ENCODE measurements around the gene ASH1L.
"Not testable (repeated sequence)": the region's sequence is repeated elsewhere in the genome, so short reads cannot be mapped to it uniquely, and the experiment has no call there.

The ASH1L gene

DNA sequence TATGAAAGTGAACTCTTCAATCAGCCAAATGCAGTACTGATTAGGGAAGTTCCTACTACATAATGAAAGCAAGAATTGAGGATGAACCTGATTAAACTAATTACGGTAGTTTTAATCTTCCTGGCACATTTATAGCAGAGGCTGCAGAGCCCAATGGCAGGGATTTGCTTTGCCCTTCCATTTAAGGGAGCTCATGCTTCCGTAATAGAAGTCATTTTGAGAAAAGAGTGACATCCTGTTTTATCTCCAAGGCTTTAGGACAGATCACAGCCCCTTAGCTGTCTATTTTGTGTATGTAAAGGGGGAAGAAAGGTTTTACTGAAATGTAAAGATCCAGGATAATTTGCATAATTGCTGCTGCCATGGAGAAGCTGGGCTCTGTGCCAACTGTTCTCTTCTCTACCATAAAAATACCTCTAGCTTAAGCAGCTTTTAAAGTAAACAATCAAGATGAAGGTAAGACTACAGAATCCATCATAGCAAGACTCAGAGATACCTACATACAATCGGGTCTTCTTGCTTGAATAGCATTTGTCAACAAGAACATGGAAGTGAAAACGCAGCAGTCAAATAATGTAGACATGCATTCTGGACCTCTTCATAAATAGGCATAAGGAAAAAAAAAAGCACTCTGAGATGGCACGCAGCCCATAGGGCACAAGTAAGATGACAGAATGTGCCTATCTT lies 62.5 kb downstream of the ASH1L start:
- peak; percentile 64 for DNase-seq (ENCODE audit: low read depth)
- TF ChIP-seq, protein P1, sequence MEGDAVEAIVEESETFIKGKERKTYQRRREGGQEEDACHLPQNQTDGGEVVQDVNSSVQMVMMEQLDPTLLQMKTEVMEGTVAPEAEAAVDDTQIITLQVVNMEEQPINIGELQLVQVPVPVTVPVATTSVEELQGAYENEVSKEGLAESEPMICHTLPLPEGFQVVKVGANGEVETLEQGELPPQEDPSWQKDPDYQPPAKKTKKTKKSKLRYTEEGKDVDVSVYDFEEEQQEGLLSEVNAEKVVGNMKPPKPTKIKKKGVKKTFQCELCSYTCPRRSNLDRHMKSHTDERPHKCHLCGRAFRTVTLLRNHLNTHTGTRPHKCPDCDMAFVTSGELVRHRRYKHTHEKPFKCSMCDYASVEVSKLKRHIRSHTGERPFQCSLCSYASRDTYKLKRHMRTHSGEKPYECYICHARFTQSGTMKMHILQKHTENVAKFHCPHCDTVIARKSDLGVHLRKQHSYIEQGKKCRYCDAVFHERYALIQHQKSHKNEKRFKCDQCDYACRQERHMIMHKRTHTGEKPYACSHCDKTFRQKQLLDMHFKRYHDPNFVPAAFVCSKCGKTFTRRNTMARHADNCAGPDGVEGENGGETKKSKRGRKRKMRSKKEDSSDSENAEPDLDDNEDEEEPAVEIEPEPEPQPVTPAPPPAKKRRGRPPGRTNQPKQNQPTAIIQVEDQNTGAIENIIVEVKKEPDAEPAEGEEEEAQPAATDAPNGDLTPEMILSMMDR (IDR thresholded peaks at IDR 0.05; ENCODE audit: insufficient read depth, low read depth, low read length, missing control alignments): no peak
- H3K4me3 ChIP-seq (ENCODE audit: low read depth, low read length): peak overlapping the region; percentile 35

DNA sequence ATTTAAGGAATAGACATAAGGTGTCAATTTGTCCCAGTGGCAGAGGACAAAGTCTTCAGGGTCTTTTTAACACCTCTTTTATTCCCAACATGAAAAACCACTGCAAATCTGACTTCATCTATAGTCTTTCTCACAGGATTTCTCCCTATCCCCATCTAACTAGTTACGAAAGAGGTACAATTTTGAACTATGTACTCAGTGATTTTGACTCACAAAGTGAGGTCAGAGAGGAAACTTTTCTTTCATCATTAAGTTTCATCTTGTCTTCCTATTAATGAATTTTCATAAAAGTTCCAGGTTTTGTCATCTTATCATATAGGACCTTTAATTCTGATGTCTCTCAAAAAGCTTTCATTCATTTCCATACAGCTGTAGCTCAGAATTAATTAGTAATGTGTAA lies 63.3 kb downstream of the ASH1L start:
- TF ChIP-seq, protein P1 (IDR thresholded peaks at IDR 0.05; ENCODE audit: insufficient read depth, low read depth, low read length, missing control alignments): no peak
- no peak overlapping the region for H3K4me3 ChIP-seq (ENCODE audit: low read depth, low read length)
- DNase-seq (ENCODE audit: low read depth): no peak

DNA sequence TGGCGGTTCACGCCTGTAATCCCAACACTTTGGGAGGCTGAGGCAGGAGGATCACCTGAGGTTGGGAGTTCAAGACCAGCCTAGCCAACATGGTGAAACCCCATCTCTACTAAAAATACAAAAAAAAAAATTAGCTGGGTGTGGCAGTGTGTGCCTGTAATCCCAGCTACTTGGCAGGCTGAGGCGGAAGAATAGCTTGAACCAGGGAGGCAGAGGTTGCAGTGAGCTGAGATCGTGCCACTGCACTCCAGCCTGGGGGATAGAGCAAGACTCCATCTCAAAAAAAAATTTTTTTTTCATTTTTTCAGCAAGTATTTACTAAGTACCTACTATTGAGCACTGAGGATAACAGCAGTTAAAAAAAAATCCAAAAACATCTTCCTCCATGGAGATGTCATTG lies 69.0 kb downstream of the ASH1L start:
- DNase-seq (ENCODE audit: low read depth); H3K4me3 ChIP-seq (ENCODE audit: low read depth, low read length): not testable (repeated sequence)

DNA sequence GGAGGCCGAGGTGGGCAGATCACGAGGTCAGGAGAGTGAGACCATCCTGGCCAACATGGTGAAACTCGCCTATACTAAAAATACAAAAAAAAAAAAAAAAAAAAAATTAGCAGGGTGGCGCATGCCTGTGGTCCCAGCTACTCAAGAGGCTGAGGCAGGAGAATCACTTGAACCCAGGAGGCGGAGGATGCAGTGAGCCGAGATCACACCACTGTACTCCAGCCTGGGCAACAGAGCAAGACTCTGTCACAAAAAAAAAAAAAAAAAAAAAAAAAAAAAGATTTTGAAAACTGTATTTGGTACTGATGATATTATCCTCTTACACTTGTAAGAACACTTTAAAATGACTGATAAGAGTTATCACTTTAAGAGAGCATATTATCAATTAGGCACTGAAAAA lies 74.2 kb downstream of the ASH1L start:
- not testable (repeated sequence) for DNase-seq (ENCODE audit: low read depth); H3K4me3 ChIP-seq (ENCODE audit: low read depth, low read length)

DNA sequence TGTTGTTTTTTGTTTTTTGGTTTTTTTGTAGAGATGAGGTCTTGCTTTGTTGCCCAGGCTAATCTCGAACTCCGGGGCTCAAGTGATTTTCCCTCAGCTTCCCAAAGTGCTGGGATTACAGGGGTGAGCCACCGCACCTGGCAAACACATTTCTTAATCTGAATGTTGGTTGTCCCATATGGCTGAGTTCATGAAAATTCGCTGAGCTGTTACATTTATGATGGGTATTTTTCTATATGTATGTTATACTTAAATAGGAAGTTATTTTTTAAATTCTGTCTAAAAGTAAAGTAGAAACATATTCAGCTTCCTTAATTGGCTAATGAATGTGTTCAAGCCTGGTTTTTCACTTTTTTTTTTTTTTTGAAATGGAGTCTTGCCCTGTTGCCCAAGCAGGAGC lies 75.1 kb downstream of the ASH1L start:
- no peak for DNase-seq (ENCODE audit: low read depth)
- TF ChIP-seq, protein P1 (IDR thresholded peaks at IDR 0.05; ENCODE audit: insufficient read depth, low read depth, low read length, missing control alignments): no peak
- H3K4me3 ChIP-seq (ENCODE audit: low read depth, low read length): no peak overlapping the region

DNA sequence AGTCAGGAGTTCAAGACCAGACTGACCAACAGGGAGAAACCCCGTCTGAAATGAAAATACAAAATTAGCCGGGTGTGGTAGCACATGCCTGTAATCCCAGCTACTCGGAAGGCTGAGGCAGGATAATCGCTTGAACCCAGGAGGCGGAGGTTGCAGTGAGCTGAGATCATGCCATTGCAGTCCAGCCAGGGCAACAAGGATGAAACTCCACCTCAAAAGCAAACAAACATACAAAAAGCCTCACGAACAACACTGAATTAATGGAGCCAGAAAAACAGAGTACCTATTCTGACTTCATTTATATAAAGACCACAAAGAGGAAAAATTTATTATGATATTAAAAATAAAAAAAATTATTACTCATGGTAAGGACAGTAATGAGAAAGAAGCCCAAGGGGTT lies 75.7 kb downstream of the ASH1L start:
- not testable (repeated sequence) for DNase-seq (ENCODE audit: low read depth); H3K4me3 ChIP-seq (ENCODE audit: low read depth, low read length)

DNA sequence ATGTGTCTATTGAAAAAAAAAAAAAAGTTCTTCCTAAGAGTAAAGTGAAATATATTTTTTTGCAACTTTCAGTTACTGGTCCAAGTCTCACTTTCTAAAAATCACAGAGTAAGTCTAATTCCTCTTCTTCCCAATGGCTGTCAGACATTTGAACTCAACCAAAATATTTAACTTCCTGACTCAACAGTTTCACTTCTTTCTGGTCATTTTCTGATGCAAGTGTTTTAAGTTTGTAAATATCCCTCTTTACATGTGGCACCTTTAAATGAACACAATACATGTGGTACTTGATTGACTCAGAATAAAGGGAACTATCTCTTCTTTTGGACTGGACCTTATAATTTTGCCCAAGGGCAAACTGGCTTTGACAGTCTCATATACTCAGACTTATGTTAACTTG lies 76.7 kb downstream of the ASH1L start:
- no peak overlapping the region for H3K4me3 ChIP-seq (ENCODE audit: low read depth, low read length)
- TF ChIP-seq, protein P1 (IDR thresholded peaks at IDR 0.05; ENCODE audit: insufficient read depth, low read depth, low read length, missing control alignments): no peak
- DNase-seq (ENCODE audit: low read depth): peak; percentile 43

DNA sequence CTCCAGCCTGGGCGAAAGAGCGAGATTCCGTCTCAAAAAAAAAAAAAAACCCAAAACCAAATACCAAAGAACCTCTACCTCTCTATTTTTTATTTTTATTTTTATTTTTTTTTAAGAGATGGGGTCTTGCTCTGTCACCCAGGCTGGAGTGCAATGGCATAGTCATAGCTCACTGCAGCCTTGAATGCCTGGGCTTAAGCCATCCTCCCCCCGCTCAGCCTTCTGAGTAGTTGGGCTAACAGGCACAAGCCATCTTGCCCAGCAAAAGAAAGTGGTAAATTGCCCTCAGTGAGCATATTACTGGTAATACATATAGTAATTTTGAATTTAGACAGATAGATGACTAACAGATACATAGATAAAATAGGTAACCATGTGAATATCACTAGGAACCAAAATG lies 77.4 kb downstream of the ASH1L start:
- DNase-seq (ENCODE audit: low read depth): no peak
- no peak overlapping the region for H3K4me3 ChIP-seq (ENCODE audit: low read depth, low read length)
- TF ChIP-seq, protein P1 (IDR thresholded peaks at IDR 0.05; ENCODE audit: insufficient read depth, low read depth, low read length, missing control alignments): no peak
